HG02870 (cell line): ENCODE measurements around the gene PROCR.
"Not testable (repeated sequence)": the region's sequence is repeated elsewhere in the genome, so short reads cannot be mapped to it uniquely, and the experiment has no call there.

Experiments
- ATAC-seq: cut with Tn5 transposase; IDR thresholded peaks from one replicate; pipeline ENCODE4 v1.9.1; 2021; ENCODE audit warnings: mild to moderate bottlenecking, moderate library complexity; ENCODE audit not compliant: unreplicated experiment

The PROCR gene

GRCh38 chr20:35171753-35172433, at the start of gene PROCR:
TSS of gene PROCR (plus strand) at chr20:35172072. CDS start at chr20:35172155, 83 bp downstream.
- ATAC-seq: no peak

GRCh38 chr20:35122756-35123405, 49.0 kb upstream of the PROCR start:
- no peak for ATAC-seq

DNA sequence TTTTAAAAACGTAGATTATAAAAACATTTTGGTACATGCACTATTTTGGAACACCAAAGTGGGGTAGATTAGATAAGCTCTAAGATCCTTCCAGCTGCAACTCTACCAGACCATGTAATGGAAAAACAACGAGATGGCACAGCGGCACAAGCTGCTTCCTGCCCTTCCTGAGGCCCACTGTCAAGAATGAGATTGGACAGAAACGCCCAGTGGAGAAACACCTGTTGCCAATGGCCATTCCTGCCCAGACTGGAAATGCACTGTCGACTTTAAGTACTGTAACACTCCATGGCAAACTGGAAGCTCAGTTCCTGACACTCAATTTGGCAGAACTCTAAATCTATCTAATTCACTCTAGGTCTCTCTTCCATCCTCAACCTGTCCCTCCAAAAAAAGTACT, 46.1 kb upstream of the PROCR start:
- no peak for ATAC-seq

- ATAC-seq: no peak
Measured at GRCh38 chr20:35129647-35130069, 42.2 kb upstream of the PROCR start.

- ATAC-seq: no peak
Measured at GRCh38 chr20:35131934-35132333, 39.9 kb upstream of the PROCR start.

DNA sequence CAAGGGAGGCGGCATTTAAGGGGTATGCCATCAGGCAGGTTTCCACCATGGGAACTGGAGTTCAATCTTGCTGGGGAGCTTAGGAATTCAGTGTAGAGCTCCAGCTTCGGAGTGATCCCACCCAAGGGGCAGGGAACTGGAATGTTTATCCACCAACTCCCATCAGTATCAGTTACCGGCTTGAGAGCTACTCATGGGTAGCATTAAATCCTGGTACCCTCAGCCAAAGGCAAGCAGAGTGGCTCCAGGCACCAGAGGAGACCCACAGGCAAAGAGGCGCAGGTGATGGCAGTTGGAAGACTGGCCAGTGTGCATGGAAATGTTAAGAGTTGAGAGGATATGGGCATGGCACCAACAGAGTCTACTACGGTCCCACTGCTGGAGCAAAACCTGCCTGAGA, 38.8 kb upstream of the PROCR start:
- ATAC-seq: no peak

DNA sequence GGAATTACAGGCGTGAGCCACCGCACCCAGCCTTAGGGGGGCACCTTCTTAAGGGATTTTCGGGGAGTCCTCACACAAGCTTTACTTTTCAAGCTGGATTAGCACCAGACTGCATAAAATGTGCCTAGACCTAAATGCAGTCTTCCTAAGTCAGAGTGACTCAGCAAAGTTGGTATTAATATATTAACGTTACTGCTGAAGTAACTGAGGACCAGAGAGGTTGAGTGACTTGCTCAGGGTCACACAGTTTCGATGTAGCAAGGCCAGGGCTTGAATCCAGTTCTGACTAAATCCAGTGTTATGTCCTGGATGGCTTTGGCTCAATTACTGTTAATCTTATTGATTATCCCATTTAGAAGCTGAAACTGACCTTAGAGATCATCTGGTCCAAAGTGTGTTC, 38.1 kb upstream of the PROCR start:
- no peak for ATAC-seq

- no peak for ATAC-seq
Measured at GRCh38 chr20:35134472-35134871, 37.4 kb upstream of the PROCR start.

DNA sequence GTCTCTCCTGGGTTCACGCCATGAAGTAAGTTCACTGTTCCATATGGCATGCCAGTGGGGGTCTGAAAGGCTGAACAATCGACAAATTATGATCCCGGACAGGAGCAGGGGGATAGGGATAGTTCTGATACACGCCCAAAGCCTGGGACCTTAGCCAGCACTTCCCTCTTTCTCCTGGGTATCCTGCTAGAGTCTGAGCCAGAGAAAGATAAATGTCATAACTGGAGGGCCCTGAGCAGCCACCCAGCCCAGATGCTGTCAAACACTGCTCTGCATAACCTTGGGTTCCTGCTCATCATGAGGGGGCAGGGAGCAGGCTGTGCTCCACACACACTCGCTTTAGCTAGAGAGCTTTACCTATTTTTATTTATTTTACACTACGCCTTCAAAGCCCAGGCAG, 37.0 kb upstream of the PROCR start:
- ATAC-seq: no peak

- ATAC-seq: no peak
Measured at GRCh38 chr20:35135867-35136586, 35.8 kb upstream of the PROCR start.

- peak; percentile 55 for ATAC-seq
Measured at GRCh38 chr20:35144694-35145093, 27.2 kb upstream of the PROCR start.

DNA sequence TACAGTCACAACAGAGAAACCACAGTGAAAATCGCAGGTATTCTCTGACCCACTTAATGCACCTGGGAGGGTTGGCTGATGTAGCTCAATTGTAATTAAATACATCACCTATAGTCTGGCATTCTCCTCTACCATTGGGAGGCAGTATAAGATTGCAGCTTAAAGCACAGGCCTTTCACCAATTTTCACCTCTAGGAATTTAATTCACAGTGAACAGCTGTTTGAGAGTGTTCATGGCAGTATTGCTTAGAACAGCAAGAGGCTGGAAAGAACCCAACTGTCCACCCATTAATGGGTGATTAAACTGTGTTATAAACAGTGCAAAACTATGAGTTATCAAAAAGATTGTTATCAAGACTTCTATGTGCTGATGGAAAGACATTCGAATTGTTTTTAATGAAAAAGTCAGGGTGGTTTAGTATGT, 26.7 kb upstream of the PROCR start:
- no peak for ATAC-seq

DNA sequence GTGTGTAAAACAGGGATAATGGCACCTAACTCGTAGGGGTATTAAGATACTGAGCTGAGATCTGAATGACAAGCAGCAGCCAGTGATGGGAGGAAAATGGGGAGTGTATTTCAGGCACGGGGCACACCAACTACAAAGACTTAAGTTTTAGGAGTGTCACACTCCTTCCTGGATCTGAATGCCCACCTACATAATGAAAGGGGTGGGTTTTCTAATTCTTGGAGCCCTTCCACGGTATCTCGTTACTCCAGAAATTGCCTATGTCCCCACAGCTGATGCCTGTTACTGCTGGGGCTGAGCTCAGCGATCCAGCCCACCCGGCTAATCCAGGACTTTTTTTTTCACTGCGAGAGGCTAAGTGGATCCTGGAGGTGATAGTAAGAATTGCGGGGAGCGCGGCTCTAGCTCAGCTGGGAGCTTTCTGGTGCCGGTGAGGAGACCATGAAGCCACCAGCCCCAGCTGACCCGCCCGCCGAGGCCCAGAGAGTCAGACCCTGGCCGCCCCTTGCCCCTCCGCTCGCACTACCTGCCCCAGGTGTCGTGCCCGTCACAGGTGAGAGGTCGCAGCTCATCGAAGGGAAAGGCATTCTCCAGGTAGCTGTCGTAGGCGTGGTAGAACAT, 25.5 kb upstream of the PROCR start:
- no peak for ATAC-seq

- ATAC-seq: peak; percentile 54
Measured at GRCh38 chr20:35146920-35147574, 24.8 kb upstream of the PROCR start, which contains the start of gene EDEM2. TSS of gene EDEM2 (minus strand) at chr20:35147336. CDS start at chr20:35147258, 78 bp downstream.

DNA sequence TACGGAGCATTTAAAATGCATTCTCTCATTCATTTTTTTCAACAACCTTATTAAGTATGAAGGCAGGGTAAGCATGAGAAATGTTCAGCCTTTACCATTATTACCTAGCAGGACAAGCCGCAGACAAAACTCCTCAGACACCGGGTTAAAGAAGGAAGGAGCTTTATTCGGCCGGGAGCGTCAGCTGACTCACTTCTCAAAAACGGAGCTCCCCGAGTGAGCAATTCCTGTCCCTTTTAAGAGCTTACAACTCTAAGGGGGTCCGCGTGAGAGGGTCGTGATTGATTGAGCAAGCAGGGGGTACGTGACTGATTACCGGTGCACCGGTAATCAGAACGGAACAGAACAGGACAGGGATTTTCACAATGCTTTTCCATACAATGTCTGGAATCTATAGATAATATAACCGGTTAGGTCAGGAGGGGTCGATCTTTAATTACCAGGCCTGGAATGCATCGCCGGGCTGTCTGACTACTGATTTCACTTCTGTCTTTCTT, 24.2 kb upstream of the PROCR start:
- ATAC-seq: peak; percentile 1

GRCh38 chr20:35150846-35151579, 20.9 kb upstream of the PROCR start:
- no peak for ATAC-seq

DNA sequence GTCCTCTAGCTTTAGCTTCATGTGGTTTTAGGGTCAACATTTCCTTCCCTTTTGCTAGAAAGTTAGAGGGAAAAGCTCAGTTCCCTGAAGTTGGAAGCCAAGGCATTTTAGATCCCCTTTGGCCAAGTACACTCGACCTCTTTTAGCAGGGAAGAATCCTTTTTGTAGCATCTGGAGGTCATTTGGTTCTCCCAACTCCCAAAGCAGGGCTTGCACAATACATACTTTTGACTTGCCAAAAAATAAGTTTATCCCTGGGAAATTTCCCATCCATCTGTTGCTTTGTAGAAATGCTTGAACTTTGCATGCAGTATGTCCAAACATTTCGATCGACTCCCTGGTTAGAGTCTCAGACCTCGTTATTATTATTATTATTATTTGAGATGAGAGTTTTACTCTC, 20.1 kb upstream of the PROCR start:
- no peak for ATAC-seq

DNA sequence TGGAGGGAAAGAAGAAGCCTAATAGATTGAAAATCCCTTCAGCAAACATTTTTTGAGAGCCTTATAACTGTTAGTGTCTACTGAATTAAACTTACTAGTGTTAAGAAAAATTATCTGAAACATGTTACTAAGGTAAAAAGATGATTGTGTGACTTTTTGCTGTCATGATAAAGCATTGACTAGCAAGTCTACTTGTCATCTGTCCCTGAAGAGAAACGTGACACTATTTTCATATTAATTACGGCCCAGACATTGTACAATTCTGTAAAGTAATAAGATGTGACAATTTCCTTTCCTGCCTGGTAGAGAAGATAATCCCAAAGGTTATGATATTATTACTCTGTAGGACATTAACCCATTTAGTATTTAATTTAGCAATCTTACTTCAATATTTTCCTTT, 15.9 kb upstream of the PROCR start:
- ATAC-seq: no peak

DNA sequence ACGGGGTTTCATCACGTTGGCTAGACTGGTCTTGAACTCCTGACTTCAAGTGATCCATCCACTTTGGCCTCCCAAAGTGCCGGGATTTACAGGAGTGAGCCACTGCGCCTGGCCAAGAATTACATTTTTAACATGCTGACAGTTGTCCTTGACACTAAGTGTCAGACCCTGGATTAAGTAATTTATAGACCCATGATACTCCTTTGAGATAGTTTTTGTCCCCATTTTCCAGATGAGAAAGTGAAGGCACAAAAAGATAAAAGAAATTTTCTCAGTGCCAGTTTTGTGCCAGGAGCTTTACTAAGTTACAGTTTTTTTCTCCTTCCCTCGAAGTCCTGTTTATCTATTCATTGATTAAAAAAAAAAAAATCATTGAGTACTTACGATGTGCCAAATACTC, 14.9 kb upstream of the PROCR start:
- no peak for ATAC-seq

- not testable (repeated sequence) for ATAC-seq
Measured at GRCh38 chr20:35160341-35160740, 11.5 kb upstream of the PROCR start.
